Inferior parietal cortex (tissue), 1 donor: Measurements from ENCODE around the gene HERC4.
"Not testable (repeated sequence)": the region's sequence is repeated elsewhere in the genome, so short reads cannot be mapped to it uniquely, and the experiment has no call there.

Source experiments
- DNase-seq: peaks from one replicate; pipeline ENCODE4 v3.0.0-alpha.2; 2016; ENCODE audit errors: extremely low spot score

HERC4 gene

DNA sequence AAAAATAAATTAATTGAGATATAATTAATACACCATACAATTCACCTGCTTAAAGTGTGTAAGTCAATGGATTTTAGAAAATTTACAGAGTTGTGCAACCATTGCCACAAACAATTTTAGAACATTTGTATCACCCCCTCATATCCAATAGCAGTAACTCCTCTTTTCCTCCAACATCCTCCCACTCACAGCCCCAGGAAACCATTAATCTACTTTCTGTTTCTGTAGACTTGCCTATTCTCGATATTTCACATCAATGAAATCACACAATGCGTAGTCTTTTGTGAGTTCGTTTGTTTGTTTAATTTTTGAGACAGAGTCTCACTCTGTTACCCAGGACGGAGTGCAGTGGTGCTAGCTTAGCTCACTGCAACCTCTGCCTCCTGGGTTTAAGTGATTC is 13.7 kb upstream of the HERC4 start:
- DNase-seq: no peak

DNA sequence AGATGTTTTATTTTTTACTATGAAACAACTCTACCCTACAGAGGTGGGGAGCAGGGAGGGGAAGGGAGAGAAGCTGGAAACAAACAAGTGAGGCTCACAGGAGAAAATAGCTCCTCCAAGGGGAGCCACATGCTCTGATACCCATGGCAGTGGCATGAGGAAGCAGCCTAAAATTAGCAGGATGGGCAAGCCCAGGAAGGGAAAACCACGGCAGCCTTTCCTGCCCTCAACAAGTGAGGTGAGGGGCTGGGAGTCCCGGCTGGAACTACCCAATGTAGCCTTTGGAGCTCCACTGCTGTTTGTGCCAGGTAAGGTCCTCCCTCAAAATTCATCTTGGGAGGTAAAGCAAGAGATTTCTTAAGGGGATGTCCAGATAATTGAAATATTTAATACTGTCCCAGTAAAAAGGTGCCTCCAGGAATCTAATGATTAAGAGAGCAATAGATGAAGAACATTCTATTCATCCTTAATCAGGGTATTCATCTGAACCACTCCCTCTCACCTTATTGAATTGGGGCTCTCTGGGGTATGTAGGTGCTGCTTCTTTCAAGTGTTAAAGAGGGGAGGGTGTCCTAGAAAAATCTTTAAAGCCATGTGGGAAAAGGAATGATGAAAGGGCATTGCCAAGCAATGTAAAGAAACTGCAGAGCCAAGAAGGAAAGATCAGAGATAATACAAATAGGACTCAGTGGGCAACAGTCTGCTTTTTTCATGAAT is 12.8 kb upstream of the HERC4 start:
- no peak for DNase-seq

DNA sequence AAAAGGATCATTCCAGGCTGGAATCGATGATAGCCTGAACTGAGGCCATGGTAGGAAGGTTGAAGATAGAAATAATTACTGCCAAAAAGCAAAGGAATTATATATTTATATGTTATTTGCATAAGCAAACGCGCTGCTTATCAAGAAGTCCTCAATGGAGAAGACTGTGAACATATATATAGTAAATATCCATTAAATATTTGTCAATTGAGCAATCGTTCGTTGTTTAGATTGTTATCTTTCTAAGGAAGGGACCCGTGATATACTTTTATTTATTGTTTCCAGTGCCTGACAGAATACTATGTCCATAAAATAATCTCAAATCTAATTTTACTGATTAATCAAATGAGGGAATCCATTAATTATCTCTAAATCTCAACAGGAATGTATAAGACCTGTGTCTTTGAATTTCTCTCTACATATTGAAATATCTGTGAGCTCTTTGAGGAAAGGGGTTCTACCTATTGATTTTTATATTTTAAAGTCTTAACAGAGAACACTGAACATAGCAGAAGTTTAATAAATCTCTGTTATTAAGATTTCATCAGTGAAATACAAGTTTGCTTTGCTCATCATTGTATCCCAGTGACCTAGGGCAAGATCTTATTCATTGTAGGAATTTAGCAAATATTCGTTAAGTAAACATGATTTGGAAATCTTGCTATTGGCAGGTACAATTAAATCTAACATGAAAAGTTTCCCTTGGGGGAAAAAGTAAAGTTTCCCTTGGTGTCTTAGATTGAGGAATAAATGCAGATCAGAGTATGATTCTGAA is 12.0 kb upstream of the HERC4 start:
- no peak for DNase-seq

DNA sequence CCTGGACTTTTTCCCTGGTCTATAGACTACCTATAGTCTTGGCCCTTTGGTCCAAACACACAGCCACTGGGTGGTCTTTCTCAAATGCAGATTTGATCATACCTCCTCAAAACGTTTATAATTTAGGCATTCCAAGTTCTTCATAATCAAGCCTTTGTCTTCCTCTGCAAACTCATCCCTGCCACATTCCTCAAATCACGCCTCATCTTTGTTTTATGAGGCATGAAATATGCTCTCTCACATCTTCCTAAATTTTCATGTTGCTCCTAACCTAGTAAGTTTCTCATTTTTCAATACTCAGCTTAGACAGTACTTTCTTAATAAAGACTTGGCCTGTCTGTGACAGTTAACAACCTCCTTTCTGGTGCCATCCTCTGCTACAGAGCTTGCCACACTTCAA is 10.9 kb upstream of the HERC4 start:
- DNase-seq: no peak

DNA sequence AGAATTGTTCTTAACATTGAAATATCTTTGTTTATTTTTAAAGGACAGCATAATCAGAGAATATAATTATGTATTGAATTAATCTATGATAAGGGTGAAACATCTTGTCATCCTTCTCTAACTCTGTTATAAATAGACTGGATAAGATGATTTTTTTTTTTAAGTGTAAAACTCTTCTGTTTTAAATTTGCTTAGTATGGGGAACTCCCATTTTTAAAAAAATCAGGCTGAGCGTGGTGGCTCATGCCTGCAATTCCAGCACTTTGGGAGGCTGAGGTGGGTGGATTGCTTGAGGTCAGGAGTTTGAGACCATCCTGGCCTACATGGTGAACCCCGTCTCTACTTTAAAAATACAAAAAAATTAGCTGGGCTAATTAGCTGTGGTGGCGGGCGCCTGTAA is 9.4 kb upstream of the HERC4 start:
- no peak for DNase-seq

DNA sequence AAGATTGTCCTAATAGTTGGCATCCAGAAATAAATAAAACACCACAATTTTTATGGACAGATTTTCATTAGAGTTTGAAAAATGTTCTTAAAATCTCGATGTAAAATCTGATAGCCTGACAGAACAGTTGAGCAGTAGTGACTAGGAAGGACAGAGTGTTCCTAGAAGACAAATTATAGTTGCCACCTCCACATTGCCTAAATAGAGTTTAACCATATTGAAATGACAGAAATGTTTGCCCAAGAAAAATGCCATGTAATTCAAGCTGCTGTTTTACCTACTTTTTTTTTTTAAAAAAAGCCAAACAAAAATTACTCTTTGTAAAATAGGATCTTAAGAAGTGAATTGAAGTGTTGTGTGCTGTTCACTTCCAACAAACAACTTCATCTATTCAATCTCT is 8.9 kb upstream of the HERC4 start:
- DNase-seq: no peak

DNA sequence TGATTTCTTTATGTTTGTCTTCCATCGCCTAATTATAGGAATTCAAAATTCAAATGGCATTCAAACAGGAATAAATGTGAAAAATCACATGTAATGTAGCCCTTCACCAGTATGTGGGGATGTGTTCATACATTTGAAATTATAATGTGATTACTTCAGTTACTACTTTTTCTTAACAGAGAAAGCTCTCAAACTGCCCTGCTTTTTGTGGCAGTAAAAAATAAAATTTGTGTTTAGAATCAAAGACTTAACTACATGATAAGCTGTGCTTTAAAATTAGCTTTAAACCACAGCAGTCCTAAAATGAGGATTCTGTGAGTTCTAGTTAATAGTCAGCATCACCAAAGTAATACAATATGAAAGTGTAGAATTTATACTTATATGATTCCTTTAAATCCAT is 7.8 kb upstream of the HERC4 start:
- no peak for DNase-seq

DNA sequence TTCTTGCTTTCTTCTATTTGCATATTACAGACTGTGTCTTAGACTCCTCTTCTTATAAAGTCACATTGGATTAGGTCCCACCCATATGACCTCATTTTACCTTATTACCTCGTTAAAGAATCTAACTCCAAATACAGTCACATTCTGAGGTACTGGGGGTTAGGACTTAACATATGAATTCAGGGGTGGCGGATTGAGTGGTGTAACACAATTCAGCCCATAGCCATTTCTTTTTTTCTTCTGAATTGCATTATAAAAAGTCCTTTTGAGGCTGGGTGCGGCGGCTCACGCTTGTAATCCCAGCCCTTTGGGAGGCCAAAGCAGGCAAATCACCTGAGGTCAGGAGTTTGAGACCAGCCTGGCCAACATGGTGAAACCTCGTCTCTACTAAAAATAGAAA is 6.8 kb upstream of the HERC4 start:
- DNase-seq: no peak

DNA sequence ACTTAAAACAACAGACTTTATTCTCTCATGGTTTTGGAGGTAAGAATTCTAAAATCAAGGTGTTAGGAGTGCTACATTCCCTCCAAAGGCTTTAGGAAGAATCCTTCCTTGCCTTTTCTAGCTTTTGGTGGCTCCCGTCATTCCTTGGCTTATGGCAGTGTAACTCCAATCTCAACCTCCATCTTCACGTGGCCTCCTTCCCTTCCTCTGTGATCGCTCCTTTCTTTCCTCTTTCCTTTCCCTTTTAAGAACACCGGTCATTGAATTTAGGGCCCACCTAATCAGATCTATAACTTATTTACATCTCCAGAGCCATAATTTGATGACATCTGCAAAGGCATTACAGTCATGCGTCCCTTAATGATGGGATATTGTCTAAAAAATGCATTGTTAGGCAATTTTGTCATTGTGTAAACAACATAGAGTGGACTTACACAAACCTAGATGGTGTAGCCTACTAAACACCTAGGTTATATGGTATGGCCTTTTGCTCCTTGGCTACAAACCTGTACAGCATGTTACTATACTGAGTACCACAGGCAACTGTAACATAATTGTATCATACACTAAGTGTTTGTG is 5.9 kb upstream of the HERC4 start:
- DNase-seq: no peak

DNA sequence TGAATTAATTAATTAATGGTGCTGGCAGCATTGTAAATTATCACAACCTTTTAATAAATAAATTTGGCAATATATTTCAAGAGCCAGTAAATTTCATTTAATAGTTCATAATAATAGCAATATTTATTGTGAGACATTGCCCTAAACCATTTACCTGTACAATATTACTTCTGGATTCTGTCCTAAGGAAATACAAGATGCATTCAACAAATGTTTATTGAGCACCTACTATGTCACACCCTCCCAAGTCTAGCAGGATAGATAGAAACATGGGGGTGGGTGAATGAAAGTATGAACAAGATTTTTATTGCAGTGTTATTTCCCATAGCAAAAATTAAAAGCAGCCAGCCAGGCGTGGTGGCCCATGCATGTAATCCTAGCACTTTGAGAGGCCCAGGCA is 4.4 kb upstream of the HERC4 start:
- no peak for DNase-seq

DNA sequence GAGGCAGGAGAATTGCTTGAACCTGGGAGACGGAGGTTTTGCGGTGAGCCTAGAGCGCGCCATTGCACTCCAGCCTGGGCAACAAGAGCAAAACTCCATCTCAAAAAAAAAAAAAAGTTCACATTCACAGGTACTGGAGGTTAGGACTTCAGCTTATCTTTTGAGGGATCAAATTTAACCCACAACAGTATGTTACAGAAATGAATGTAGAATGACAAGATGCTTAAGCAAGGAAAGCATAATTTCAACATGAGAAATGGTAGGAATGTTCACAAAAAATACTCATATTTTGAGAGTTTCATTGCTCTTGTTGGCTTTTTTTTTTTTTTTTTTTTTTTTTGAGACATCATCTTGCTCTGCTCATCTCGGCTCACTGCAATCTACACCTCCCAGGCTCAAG is 1.9 kb upstream of the HERC4 start:
- DNase-seq: no peak

DNA sequence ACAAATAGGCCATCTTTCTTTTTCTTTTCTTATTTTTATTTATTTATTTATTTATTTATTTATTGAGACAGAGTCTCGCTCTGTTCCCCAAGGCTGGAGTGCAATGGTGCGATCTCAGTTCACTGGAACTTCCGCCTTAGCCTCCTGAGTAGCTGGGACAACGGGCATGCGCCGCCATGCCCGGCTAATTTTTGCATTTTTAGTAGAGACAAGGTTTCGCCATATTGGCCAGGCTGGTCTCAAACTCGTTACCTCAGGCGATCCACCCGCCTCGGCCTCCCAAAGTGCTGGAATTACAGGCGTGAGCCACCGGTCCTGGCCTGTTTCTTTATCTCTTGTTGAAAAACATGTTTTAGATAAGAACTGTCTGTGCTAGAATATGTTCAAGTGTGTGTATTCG is 998 bp upstream of the HERC4 start:
- not testable (repeated sequence) for DNase-seq

DNA sequence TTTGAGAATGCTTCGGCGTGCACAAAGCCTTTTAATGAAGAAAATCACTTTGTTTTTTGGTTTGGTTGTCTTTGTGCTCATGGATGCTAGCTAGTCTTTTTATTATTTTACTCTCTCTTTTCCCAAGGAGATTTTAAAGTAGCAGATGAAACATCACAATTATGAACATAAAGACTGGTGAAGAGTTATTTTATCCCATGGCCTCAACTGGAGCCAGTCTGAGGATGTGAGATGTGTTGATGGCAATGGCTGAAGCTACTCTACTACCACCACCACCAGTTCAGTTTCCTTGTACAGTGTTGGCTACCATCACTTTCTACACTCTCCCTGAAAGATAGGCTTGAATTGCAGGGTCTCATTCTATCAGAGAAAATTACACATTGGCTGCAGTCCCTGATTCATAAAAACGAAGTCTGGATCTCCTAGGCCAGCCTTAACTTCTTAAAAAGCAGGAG is 494 bp upstream of the HERC4 start:
- no peak for DNase-seq

DNA sequence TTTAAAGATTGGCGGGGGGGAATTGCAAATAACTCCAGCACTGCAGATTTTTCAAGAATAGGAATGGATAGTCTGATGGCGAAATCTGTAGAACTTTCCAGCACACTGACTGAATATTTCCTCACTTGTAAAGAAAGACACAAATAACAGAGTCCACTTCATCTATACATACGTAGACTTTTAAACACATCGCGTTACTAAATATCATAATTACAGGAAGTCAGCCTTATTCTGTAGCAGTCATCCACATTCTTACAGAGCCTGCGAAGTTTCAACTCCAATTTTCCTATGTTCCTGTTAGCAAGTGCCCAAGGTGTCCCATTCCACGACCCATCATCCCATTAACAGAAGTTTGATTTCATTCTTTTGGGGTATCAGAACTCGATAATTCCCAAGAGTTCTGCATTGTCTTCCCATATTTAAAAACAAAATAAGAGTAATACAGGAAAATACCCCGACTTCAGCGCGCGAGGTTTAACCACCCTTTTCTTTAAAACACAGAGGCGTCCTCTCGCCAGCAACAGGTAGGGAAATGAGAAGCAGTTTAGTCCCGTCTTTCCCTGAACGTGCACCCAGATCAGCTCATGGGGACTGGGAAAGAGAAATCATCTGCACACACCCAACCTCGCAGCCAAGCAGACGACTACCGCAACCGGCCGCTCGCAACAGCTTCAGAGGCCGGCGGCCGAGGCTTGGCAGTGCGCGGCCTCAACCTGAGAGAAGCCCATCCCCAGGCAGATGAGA is 880 bp downstream of the HERC4 start:
- DNase-seq: no peak

DNA sequence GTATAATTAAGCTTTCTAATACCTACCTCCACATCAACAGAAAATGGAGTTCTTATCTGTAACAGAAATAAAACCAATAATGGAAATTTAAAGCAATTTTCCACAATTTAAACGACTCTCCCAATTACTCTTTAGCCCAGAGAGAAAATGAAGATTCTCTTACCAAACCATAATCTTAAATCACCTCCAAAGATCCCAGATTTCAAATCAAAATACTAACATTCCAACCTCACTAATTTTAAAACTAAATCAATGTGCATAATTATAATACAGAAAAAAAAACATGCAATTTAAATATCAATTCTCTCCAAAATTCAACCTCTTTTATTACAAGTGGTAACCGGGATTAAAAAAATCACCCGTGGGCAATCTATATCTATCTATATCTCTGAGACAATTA is 1.5 kb downstream of the HERC4 start:
- no peak for DNase-seq

DNA sequence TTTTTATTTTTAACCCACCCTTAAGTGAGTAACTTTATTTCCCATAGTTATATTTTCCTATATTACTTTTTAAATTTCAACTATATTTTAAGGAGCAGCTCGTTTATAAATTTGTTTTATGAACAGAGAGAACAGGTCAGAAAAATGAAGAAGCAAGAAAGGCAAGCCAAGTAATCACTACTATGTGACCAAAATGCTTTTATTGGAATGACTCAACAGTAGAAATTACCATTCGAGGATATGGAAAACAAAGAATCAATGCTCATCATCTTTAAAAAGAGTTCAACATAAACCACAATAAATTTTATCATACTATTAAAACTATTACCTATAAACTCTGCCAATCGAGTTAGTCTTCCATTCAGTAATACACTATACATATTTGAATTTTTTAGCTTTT is 7.6 kb downstream of the HERC4 start:
- no peak for DNase-seq

DNA sequence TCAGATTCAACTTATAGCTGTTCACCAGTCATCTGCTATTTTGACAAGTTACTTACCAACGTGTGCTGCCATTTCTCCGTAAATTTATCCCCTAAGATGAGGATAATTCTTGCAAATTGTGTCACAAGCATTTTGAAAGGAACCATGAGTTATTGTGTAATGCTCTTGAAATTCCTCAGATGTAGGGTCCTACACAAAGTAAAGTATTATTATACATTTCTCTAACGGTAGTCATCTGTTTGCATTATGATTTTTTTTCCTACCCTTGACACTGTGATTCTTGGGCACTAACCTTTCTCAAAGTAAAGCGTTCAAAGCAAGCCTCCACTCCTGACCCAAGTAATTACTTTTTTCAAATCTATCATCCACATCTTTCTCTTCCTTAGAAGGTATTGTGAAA is 8.1 kb downstream of the HERC4 start:
- DNase-seq: no peak

DNA sequence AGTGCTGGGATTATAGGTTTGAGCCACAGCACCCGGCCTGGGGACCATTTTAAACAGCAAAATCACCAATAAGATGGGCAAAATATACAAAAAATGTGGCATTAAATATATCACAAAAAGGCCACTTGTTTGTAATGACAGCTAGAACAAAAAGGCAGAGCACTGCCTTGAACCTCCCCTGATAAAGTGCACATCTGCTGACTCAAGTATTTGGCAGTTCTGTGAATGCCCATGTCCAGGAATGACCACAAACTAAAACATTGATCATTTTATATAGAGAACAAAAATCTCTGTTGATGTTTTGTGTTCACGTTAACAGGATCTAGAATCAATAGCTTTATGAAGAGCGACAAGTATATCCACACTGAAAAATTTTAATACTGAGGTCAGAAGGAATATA is 21.5 kb downstream of the HERC4 start:
- DNase-seq: no peak

DNA sequence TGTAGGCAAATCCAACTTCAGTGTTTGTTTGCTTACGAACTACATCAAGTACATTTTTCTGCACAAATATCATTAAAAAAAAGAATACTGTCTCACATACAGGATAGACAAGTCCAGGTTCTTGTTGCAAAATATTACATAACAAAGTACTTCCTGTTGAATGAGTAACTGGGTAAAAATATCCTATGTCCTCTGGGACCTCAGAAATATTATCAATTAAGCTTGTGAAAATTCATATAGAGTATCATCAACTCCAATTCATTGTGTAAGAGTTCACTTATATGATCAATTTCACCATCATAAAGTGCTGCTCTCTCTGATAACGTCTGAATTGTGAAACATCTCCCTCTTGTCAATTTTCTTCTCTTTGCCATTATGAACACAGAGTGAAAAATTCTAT is 22.6 kb downstream of the HERC4 start:
- no peak for DNase-seq

DNA sequence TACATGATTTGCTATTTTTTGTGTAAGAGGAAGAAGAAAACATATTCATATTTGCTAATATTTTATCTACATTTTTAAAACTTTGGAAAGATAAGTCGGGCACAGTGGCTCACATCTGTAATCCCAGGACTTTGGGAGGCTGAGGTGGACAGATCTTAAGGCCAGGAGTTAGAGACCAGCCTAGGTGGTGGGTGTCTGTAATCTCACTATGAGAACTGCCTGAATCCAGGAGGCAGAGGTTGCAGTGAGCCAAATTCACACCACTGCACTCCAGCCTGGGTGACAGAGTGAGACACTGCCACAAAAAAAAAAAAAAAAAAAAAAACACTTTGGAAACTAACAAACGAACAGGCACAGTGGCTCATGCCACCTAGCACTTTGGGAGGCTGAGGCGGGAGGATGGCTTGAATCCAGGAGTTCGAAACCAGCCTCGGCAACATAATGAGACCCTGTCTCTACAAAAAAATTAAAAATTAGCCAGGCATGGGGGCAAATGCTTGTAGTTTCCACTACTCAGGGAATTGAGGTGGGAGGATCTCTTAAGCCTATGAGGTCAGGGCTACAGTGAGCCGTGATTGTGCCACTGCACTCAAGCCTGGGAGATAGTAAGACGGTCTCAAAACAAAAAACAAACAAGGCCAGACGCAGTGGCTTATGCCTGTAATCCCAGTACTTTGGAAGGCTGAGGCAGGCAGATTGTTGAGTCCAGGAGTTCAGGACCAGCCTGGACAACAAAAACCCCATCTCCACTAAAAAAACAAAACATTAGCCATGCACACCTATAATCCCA is 25.6 kb downstream of the HERC4 start:
- DNase-seq: no peak

DNA sequence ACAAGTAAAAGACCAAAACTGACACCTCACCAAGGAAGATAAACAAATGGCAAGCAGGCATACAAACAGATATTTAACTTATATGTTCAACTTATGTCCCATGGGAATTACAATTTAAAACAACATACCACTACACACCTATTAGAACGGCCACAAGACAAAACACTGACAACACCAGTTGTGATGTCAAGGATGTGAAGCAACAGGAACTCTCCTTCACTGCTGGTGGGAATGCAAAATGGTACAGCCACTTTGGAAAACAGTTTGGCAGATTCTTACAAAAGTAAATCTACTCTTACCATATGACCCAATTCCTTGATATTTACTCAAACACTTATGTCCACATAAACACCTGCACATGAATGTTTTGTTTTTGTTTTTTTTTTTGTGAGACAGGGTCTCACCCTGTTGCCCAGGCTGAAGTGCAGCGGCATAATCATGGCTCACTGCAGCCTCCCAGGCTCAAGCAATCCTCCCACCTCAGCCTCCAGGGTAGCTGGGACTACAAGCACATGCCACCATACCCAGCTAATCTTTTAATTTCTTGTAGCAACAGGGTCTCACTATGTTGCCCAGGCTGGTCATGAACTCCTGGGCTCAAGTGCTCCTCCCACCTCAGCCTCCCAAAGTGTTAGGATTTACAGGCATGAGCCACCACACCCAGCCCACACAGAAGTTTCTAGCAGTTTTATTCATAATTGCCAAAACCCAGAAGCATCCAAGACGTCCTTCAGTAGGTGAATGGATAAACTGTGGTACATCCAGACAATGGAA is 27.3 kb downstream of the HERC4 start:
- no peak for DNase-seq
